ENCODE data around the gene MORN1.

GRCh38 chr1:2292725-2293450 lies 98.5 kb downstream of the MORN1 start:
- TF ChIP-seq CTCF (IDR thresholded peaks at IDR 0.05) = no peak
- TF ChIP-seq POLR2A (IDR thresholded peaks at IDR 0.05) = no peak

Measured in testis (tissue), 2 donors.